ENCODE results near the gene C14orf93.

DNA sequence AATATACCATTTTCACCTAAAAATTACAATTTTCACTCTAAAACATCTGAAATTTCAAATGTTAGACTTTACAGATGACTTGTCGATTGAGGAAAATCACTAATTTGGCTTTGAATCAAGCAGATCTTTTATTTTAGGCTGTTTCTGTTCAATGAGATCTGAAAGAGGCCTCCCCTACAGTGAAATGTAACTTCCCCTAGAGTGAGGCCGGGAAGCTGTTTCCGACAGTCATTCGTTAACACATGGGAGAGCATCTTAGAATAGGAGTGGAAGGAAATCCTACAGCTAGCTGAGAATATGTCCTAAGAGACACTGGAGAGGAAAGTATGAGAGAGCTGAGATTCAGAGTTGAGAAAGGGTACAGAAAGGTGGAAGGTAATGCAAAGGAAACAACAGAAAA, 5.7 kb upstream of the C14orf93 start:
- TF ChIP-seq POLR2AphosphoS5 (IDR thresholded peaks at IDR 0.05; ENCODE audit: low read depth, low read length) (no peak), TAF1 (IDR thresholded peaks at IDR 0.05; ENCODE audit: borderline replicate concordance, insufficient read depth, low read length) (no peak), SIN3A (IDR thresholded peaks at IDR 0.05; ENCODE audit: borderline replicate concordance, insufficient read depth, low read length) (no peak)

Measured in PFSK-1 (cell line).